ENCODE measurements around the gene R3HDM2.

DNA sequence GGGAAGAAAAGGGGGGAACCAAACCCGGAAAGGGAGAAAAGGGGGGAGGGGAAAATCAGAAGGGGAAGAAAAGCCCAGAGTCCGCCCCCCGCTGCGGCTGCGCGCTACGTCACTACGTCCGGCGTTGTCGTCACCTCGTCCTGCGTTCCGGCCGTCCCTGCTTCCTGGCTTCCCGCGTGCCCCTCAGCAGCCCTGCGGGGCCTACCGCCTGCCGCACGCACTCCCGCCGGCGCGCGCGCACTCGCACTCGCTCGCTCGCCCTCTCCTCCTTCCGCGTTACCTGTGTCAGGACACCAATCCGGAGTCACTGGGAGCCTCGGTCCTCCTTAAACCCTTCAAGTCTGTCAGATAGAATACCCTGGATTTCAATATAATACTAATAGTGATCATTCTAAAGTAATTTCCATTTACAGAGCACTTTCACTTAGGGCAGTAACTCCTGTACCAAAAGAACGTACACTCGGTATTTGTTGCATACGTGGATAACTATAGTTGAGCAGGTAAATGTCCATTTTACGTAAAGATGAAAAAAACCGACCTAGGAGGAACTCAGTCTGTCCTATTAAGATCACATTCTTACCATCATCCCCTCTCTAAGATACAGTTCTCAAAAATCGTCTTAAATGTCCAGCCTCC lies at the start of gene R3HDM2:
- peak; percentile 65; the same call in 1 of the 2 replicates for TF ChIP-seq ZBTB1 (CRISPR knock-in tag; IDR thresholded peaks at IDR 0.05; ENCODE audit: borderline replicate concordance)
- TF ChIP-seq ZNF451 (CRISPR knock-in tag; IDR thresholded peaks at IDR 0.05), result no peak
